Retinal pigment epithelial cell (primary cell): ENCODE data around the gene MGMT.

Experiments
- DNase-seq: peaks from one replicate; pipeline ENCODE4 v3.0.0-alpha.2; 2010; ENCODE audit warnings: low read depth
- H3K4me3 ChIP-seq: 2 replicates; pipeline ENCODE4 v1.5.1; 2011; ENCODE audit warnings: mild to moderate bottlenecking, low read length, control low read depth, moderate library complexity
- CTCF ChIP-seq: conservative IDR thresholded peaks from 2 replicates; pipeline ENCODE4 v1.5.1; 2011; ENCODE audit warnings: low read depth, low read length, control low read depth, inconsistent platforms

The MGMT gene

GRCh38 chr10:129501652-129502436 lies 34.8 kb downstream of the MGMT start:
- H3K4me3 ChIP-seq, result no peak overlapping the region
- TF ChIP-seq CTCF, result no peak
- no peak for DNase-seq

- DNase-seq, result no peak
- H3K4me3 ChIP-seq, result no peak overlapping the region
- TF ChIP-seq CTCF, result no peak
Observed at GRCh38 chr10:129502448-129502847, 35.4 kb downstream of the MGMT start.

GRCh38 chr10:129505500-129506075 lies 38.5 kb downstream of the MGMT start:
- no peak overlapping the region for H3K4me3 ChIP-seq
- DNase-seq, result no peak
- no peak for TF ChIP-seq CTCF

GRCh38 chr10:129506101-129506797 lies 39.2 kb downstream of the MGMT start:
- no peak overlapping the region for H3K4me3 ChIP-seq
- DNase-seq, result no peak
- no peak for TF ChIP-seq CTCF

GRCh38 chr10:129507216-129507889 lies 40.3 kb downstream of the MGMT start:
- no peak for DNase-seq
- no peak overlapping the region for H3K4me3 ChIP-seq
- TF ChIP-seq CTCF, result no peak

GRCh38 chr10:129509155-129509554 lies 42.1 kb downstream of the MGMT start:
- no peak for TF ChIP-seq CTCF
- H3K4me3 ChIP-seq, result no peak overlapping the region
- DNase-seq, result no peak
